A549 treated with dexamethasone at 1 μM for 4 hours (cell line): ENCODE measurements around the gene OR56A5. TPM values are rescaled to one million over a fixed set of nuclear protein-coding genes. Genes with fewer than 3 reads are reported as not detected.

Source experiments
- total RNA-seq: library from RNA; stranded (reverse); fragments of 200-300 nt; extraction: Qiagen RNA extraction; gene quantifications from 5 replicates; pipeline ENCODE4 v1.2.3, GENCODE V29; 2022

OR56A5 gene
- not detected in 5 replicates for total RNA-seq

DNA sequence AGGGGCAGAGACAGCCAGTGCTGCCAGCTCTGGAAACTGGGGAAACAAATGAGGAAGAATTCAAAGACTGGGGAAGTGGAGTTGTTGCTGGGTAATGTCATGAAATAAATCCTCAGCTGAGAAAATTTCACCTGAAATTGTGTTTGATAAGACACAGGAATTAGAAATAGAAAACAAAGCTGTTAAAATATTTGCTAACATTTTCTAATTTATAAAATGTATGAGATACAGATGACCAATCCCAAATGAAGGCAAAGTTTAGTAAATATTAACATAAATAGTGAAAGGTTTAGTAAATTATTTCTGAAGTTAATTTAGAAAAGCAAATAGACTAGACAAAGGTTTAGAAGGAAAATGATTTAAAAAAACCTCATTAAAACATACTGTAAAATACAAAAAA lies at the start of gene OR56A5:
OR56A5 (minus strand) TSS at position 101 of the 400 bp plus-strand sequence; CDS start at position 101, 0 bp downstream.

DNA sequence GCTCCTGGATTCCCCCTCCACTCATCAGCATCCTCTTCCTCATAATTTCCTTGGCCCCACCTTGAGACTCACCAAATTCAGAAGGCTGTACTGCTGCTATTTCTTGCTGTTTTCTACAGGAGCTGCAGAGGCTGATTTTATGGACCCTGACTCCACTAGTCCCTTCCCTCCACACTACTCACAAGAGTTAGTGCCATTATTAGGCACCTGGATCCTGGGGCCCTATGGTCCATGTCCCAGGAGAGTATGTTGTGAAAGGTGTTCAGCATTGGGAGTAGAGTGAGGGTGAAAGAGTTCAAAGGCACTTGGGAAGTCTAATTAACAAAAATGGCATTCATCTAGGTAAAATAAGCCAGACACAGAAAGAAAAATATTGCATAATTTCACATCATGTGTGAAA lies 38.6 kb upstream of the OR56A5 start, which contains the start of gene OR56A4:
OR56A4 (minus strand) TSS at position 101 of the 400 bp plus-strand sequence. CDS start 3,954 bp downstream, outside the sequence.

GRCh38 chr11:5986885-5987284 lies 18.6 kb upstream of the OR56A5 start, which contains the start of gene OR52L1:
Gene OR52L1 (minus strand): TSS chr11:5986985. CDS start chr11:5986930, 55 bp downstream.

DNA sequence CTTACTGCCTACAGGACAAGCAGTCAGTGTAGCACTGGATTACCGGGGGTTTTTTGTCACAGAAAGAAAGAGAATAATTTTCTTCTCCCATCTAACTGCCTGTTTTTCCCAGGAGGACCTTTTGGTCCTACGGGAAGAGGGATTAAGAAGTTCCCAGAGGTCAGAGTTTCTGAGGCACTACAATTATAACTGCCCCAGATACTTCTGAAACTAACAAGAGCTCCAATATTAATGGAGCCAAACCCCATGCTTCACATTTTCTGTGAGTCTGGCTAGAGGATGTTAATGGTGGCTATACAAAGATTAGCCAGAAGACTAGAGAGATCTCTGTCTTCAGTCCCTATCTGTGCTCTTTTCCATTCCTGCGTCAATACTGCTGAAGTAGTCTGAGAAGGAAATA lies 26.3 kb downstream of the OR56A5 start, which contains the start of gene OR56A3:
OR56A3 (plus strand) TSS at position 301 of the 400 bp plus-strand sequence. CDS start 5,096 bp downstream, outside the sequence.

Other genes with a start within 250 kb of the OR56A5 start
- not detected in 5 replicates for gene OR56B1, start 232.0 kb downstream of the OR56A5 start, total RNA-seq
- gene OR52N4, start 214.3 kb downstream of the OR56A5 start, total RNA-seq: not detected in 5 replicates
- gene OR52N5, start 185.1 kb downstream of the OR56A5 start, total RNA-seq: not detected in 5 replicates
- gene OR52N1, start 177.2 kb downstream of the OR56A5 start, total RNA-seq: not detected in 5 replicates
- gene OR52N2, start 159.6 kb downstream of the OR56A5 start, total RNA-seq: not detected in 5 replicates
- not detected in 5 replicates for gene OR52E6, start 126.6 kb downstream of the OR56A5 start, total RNA-seq
- not detected in 5 replicates for gene OR52E8, start 110.8 kb downstream of the OR56A5 start, total RNA-seq
- gene OR52E4, start 87.9 kb downstream of the OR56A5 start, total RNA-seq: not detected in 5 replicates
- not detected in 5 replicates for gene OR52E5, start 75.3 kb downstream of the OR56A5 start, total RNA-seq
- gene OR56A3, start 26.2 kb downstream of the OR56A5 start, total RNA-seq: not detected in 5 replicates
- gene OR52L1, start 18.5 kb upstream of the OR56A5 start, total RNA-seq: not detected in 5 replicates
- not detected in 5 replicates for gene OR56A4, start 38.5 kb upstream of the OR56A5 start, total RNA-seq
- gene OR56A1, start 62.3 kb upstream of the OR56A5 start, total RNA-seq: not detected in 5 replicates
- gene OR56B4, start 139.2 kb upstream of the OR56A5 start, total RNA-seq: not detected in 5 replicates
- not detected in 5 replicates for gene OR52B2, start 201.8 kb upstream of the OR56A5 start, total RNA-seq
- gene OR52W1, start 230.7 kb upstream of the OR56A5 start, total RNA-seq: not detected in 5 replicates
- gene C11orf42, start 237.1 kb upstream of the OR56A5 start, total RNA-seq: not detected in 5 replicates